Stimulated activated CD4-positive, alpha-beta T cell treated with anti-CD3 and anti-CD28 coated beads, TNF-alpha, amount 100 ng/mL, for 48 hours (primary cell): Measurements from ENCODE around the gene FRMD6.

ENCODE experiments used
- DNase-seq, 3 donors: peaks; one replicate each; pipeline ENCODE4 v3.0.0-alpha.2; 2020; ENCODE audit warnings: low read depth in 3 of 3

The FRMD6 gene

DNA sequence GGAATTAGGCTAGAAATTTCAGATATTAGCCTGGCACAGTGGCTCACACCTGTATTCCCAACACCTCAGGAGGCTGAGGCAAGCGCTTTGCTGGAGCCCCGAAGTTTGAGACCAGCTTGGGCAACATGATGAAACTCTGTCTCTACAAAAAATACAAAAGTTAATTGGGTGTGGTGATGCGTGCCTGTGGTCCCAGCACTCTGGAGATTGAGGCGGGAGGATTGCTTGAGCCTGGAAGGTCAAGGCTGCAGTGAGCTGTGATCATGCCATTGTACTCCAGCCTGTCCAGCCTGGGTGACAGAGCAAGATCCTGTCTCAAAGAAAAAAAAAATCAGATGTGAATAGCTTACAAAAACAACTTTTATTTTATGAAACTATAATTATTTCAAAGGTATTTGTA, 15.1 kb downstream of the FRMD6 start:
- DNase-seq = no peak

DNA sequence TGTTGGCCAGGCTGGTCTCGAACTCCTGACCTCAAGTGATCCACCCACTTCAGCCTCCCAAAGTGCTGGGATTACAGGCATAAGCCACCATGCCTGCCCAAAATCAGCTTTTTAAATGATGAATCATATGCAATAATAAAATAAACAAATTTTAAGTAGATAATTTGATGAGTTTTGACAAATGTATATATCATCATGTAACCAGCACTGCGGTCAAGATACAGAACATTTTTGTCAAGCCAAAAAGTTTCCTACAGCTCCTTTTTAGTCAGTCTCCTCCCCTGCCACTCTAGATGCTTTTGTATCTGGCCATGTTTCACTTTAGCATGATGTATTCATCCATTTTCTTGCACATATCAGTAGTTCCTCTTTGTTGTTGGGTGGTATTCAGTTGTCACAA, 17.2 kb downstream of the FRMD6 start:
- DNase-seq = no peak

DNA sequence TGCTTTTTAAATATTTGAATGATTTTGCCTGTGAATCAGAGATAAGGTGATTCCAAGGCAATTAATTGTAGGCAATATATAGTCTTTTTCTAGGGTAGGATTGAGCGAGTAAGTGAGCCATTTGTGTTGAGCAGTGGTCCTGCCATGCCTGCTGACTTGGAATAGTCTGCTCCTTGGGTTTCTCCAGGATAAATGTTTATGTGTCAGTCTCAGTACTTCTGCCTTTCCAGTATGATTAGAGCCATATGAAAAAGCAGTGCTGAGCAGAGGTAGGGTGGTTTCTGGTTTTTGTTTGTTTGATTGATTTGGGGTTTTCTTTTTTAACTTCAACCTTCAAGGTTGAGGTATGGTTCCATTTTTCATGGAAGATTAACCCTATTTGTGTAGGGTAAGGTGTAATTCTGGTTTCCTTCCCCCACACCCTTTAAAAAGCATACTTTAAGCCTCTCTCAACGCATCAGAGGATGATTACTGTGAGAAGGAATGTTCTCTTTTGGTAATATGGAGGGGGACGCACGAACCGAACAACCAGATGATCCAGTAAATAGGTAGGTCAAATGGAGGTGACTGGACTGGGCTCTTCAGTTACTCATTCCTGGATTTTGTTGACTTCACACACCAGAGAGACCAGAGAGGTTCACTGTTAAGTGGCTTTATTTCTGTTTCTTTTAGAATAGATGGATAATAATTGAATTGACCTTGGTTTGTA, 22.7 kb downstream of the FRMD6 start:
- no peak for DNase-seq

DNA sequence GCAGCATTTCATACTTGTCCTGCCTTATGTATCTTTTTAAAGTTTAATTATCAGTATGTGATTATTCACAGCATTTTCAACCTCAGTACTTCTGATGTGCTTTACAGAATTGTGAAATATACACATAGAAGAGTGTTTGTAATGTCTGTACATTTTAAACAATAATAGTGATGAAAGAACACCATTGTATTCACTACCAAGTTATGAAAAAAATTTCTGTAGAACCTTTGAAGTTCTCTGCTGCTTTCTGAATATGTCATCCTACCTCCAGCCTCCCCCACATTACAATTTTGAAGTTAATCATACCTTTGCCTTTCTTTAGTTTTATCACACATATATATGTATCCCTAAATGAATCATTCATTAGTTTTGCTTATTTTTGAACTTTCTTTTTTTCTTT, 24.8 kb downstream of the FRMD6 start:
- no peak for DNase-seq

DNA sequence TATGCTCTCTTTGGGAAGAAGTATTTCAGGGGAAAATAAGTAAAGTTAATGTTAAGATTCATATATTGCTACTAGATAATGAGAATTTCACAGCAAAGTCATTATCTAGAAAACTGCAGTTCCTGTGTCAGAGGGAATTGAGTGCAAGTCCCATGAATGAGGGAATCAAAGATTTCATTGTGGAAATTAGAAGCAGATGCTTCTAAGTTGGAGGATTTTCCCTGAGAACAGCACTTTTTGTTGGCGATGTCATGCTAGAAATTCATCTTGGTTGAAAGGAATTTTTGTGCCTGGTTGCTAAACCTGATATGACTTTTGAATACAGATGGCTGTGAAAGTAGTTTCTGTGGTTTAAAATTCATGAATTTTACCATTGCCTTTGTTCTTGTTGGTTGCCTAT, 25.6 kb downstream of the FRMD6 start:
- DNase-seq = no peak

DNA sequence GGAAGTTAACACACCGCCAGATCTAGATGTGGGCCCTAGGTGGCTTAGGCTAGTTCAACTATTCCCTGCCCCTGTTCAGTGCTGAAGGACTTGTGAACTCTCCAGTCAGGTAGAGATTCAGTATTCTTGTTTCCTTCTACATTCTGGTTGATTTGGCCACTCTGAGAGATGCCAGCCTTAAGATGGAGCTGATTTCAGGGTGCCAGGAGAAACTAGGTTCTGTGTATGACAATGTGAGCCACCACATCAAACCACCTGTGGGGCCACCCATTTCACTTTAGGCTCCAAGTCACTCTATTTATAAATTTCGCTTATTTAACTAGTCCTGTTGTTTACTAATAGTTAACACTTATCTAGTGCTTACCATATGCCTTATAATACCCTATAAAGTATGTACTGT, 26.0 kb downstream of the FRMD6 start:
- DNase-seq = no peak

DNA sequence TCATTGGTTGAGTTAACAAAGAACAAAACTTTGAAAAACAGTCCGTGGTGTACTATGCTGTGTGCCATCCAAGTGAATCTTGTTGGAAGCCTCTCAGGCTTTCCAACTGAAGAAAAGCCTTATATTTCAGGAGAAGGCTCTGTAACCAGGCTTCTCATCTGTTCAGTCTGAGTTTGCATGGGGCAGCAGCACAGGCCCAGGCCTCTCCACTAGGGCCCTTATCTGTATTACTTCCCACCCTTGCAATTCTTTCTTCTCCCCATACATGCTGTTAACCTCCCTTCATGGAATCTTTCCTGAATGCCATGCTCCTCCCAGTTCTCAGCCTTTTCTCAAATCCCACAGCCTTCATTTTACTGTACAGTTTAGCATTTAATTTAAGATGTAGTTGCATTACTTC, 28.3 kb downstream of the FRMD6 start:
- DNase-seq = no peak

DNA sequence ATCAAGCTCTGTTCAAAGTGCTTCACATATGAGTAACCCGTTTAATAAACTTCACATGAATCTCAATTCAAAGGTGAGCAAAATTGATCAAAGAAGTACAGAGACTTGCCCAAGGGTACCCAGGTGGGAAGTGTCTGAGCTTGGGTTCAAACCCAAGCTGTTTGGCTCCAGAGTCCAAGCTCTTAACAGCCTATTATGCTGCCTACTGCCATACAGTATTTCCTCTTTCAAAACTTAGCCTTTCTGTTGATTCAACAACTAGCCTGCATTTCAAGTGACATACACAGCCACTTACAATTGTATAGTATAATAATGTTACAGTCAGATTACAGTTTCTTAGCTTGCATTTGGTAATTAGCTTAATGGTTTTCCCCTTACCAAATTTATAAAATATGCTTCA, 29.7 kb downstream of the FRMD6 start:
- DNase-seq = no peak

DNA sequence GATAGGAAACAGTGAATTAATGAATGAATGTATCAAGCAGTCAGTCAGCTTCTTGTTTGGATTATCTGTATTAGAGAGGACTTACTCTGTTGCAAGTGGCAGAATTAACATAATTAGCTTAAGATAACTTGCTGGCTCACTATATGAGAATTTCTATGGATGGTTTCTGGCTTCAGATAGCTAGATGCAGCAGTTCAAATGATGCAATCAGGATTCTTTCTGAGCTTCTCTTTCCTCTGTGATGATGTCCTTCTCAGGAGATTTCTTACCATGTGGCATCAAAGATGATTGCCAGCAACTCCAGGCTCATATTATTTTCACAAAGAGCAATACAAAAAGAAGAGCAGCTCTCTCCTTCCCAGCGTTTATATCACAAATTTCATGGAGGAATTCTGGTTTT, 30.7 kb downstream of the FRMD6 start:
- no peak for DNase-seq

DNA sequence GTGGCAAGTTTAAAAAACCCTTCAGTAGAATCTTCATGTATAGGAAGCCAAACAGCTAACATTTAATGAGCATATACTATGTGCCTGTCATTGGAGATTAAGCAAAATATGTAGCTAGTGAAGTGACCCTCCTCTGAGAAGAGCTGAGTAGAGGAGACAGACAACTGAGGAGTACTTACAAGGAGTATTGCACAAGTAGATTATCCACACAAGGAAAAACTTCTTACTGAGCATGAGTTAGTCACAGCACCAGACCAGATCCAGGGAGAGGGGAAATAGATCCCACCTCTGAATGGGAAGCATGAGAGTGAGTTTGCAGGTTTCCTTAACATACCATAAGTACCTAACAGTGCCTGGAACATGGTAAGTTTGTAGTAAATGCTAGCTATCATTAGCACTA, 33.0 kb downstream of the FRMD6 start:
- no peak for DNase-seq

DNA sequence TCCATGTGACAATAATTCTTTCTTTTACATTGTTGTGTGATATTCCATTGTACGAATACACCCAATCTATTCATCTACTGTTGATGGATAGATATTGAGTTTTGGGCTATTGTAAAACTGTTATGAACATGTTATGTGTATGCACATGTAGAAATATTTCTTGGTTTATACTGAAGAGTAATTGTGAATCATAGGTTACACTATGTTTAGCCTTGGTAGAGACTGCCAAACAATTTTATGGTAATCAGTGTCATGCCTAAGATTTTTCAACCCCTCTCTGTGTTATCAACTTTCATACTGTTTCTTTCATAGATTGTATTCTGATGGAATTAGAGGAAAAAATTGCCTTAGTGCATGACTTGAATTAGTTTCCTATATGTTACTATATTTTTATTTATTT, 39.5 kb downstream of the FRMD6 start:
- DNase-seq = no peak

DNA sequence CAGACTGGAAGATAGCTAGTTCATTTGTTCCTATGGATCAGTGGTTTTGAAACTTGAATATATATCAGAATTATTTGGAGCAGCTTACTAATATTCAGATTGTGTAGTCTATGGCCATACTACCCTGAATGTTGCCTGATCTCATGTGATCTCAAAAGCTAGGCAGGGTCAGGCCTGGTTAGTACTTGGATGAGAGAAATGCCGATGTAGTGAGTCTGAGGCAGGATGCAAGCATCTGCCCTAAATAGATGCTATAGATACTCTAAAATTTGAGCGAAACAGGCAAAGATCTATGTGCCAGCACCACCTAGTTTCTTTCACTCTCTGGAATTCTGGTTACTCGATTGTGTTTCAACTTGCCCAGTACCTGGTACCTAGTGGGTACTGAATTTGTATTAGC, 40.9 kb downstream of the FRMD6 start:
- no peak for DNase-seq

DNA sequence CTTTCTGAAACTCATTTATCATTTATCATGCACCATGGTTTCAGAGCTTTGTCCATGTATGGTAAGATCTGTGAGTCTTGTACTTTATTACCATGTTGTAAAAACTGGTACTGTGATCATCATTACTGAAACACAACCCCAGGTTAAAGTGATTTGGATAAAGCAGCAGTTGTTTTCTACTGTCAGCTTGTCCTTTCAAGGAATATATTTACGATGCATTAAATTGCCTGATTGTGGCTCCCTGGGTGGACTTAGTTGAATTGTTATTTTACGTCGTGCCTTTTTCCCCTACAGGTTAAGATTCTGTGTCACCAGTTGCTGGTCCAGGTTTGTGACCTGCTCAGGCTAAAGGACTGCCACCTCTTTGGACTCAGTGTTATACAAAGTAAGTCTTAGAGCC, 46.1 kb downstream of the FRMD6 start:
- no peak for DNase-seq

DNA sequence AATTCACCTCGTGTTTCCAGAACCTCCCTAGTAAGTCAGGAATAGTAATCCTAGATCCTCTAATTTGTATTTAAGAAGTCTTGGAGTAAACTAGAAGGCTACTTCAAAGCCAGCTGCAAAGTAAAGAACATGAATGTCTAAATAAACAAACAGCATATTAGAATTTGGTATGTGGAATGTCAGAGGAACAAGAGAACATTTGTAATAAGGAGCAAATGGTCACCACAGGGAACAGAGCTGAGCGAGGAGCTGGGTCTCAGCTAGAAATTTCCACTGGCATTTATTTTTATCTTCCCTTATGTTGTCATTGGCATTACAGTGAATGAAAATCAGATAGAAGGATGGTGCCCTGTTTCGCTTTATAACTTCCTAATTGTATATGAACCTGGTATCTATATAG, 50.2 kb downstream of the FRMD6 start:
- no peak for DNase-seq

DNA sequence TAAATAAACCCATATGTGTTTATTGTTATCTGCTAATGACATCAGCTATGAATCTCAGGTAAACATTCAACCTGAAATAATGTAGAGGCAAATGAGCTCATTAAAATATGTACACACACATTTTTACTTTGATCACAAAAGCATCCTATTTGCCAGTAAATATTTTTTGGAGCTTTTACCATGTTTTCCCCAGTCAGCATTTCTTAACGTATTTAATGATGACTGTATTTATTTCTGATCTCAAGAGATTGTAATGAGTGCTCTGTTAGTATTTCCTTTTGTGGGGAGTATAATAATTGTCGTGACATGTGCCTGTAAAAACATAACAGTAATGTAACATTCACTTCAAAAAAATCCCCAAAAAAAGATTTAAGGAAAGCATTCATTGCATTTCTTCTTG, 52.1 kb downstream of the FRMD6 start:
- no peak for DNase-seq

DNA sequence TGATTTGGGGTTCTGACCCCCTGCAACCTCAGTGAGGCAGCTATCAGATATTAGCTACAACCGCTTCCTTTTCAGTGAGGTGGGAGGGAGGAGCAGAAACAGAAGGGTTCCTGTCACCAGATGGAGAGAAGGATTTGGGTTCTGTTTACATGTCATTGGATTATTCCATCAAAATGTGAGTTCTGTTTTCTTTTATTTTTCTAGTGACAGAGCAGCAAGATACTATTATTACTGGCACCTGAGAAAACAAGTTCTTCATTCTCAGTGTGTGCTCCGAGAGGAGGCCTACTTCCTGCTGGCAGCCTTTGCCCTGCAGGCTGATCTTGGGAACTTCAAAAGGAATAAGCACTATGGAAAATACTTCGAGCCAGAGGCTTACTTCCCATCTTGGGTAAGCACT, 52.8 kb downstream of the FRMD6 start:
- no peak for DNase-seq

DNA sequence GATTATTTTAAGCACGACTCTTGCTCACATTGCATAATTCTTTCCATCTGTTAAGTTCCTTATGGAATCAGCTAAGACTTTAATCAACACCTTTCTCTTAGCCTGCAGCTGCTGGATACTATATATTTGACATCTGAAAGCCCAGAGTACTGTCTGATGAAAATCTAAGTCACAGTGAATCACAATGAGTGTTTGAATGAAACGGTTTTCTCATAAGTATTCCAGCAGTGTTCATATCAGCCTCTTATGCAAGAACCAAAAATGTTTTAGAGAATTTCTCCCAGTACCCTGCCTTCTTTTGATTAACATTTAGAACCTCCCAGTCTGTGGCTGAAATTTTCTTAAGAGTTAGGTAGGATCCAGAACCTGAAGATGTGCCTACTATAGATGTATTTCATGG, 55.6 kb downstream of the FRMD6 start:
- no peak for DNase-seq

DNA sequence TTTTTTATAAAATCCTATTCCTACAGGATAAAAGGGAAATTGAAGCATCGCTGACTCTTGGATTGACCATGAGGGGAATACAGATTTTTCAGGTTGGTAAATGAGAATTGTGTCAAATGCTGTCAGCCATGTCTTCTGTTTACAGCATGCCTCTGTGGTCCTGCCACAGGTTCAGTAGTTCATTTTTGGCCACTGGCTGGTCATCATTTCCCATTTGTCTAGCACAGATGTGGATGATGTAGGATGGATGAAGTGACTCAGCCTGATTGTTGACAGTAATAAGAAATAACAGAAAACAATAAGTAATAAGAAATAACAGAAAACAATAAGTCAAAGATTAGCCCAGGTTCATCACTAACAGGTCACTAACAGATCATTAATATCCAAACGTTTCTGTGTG, 59.8 kb downstream of the FRMD6 start:
- no peak for DNase-seq

DNA sequence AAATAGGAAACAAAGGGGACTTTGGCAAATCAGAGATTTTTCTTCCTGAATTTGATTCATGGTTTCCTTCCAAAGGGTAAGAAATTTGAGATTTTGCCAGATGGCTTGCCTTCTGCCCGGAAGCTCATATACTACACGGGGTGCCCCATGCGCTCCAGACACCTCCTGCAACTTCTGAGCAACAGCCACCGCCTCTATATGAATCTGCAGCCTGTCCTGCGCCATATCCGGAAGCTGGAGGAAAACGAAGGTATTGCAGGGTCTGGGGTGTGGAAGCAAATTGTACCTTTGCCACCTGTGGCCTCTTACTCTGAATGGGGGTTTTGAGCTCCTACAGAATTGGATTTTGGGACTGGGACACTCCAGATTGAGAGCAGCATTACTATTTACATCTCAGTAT, 63.5 kb downstream of the FRMD6 start:
- no peak for DNase-seq

DNA sequence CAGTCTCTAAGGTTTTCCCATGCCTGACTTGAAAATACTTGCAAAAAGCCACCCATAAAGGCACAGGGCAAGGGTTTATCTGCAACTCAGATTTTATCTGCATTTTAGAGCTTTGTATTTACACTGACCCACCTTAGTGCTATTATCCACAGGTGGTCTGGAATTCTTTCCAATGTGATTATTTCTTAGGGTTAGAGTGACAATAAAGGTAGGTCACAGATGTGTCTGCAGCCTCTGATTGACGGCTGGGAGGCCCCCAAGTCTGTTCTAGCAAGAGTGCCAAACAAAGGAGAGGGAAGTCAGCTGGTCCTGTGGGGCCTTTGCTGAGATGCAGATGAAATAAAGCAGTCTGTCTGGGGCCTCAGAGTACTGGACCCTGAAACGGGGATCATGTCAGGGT, 64.0 kb downstream of the FRMD6 start:
- DNase-seq = no peak

DNA sequence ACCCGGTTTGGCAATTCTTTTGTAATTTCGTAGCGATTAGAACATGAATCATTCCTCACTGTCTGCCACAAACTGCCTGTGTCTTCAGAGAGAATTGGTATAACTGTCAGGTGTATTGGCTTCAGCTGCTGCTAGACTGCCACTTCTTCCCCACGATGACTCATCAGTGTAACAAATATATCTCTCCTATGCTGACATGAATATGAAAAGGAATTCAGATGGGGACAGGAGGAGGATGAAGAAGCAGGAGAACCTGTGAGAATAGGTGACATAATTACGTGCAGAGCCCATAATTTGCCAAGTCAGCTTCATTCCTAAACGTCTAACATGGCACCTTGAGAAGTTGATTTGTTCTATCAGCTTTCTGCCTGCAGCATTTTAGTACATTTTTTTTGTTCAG, 64.9 kb downstream of the FRMD6 start:
- no peak for DNase-seq

DNA sequence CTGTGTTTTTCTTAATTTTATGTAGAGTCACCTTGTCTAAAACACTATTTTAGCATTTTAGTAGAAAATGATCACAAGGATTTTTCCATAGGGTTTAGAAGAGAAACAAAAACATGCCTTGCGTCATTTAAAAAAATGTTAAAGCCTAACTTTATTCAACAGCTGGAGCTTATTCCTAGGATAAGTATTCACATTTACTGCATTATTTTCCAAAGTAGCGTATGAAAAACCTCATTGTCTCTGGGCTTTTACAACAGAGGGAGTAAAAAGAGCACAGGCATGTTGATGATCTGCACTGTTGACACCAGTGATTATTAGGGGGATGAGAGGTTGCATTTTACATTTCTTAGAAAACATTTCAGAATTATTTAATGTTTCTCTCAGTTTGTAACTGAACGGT, 66.1 kb downstream of the FRMD6 start:
- no peak for DNase-seq

DNA sequence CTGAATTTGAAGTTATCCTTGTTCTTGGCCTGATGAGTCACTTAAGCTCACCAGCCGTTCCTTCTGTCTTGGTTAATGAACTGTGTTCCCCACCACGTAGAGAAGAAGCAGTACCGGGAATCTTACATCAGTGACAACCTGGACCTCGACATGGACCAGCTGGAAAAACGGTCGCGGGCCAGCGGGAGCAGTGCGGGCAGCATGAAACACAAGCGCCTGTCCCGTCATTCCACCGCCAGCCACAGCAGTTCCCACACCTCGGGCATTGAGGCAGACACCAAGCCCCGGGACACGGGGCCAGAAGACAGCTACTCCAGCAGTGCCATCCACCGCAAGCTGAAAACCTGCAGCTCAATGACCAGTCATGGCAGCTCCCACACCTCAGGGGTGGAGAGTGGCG, 68.2 kb downstream of the FRMD6 start:
- DNase-seq = no peak

DNA sequence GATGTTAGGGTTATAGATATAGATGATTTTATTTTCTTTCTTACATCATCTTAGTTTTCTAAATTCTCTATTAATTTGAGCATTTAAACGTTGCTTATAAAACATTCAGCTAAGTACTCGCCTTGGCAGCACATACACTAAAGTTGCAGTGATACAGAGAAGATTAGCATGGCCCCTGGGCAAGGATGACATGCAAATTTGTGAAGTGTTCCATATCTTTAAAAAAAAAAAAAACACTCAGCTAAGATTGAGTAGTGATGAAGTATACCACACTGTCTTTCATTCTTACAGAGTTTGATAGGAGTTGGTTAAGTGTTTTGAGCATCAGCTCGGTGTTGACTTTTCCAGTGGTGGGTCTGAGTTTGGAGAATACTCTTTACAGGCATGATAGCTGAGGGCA, 72.3 kb downstream of the FRMD6 start:
- DNase-seq = no peak

DNA sequence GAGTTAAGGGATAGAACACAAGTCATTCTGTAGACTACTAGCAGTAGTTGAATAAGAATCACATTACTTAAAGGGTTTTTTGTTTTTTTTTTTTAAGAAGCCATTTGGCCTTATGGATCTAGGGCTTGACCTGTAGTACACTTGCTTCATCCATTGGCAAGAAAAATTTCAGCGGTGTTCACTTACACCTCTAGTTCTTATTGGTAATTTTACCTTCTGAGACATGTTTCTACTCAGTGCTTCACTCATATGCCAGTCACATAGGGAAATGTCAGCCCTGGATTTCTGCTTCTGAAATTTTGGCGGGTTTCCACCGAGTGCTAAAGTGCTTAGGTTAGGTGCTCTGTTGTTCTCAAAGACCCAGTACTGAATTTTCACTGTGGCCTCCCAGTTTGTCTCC, 72.9 kb downstream of the FRMD6 start:
- DNase-seq = no peak
